ENCODE results near the gene ADAP1. TPM values are rescaled to one million over a fixed set of nuclear protein-coding genes. Genes with fewer than 3 reads are reported as not detected.

ADAP1 gene
- total RNA-seq, 1 experiment from 2014 or later: 34.0 TPM

- Histone ChIP-seq H3K4me2 (ENCODE audit: low read length) (no peak overlapping the region), H3K27me3 (ENCODE audit: insufficient read depth, low read length) (no peaks in the 10 kb centered on the region), H3K9ac (ENCODE audit: low read length) (no peak overlapping the region), H3K27ac (ENCODE audit: low read depth, low read length) (no peak overlapping the region), H3K9me3 (ENCODE audit: control insufficient read depth in 1 of 2, insufficient read depth in 1 of 2, low read depth in 1 of 2, low read length in 2 of 2) (no peaks in the 10 kb centered on the region), H3K4me1 (ENCODE audit: control insufficient read depth in 1 of 2, insufficient read depth in 2 of 2, low read length in 2 of 2) (peaks cover 8 to 52% of the 10 kb centered on the region in 2 experiments; a peak in 3 of 4 replicates), H4K20me1 (ENCODE audit: insufficient read depth) (no peaks in the 10 kb centered on the region), H2AFZ (ENCODE audit: low read depth, low read length, poor library complexity, severe bottlenecking) (no peak overlapping the region), H3K9me2 (ENCODE audit: insufficient read depth) (no peaks in the 10 kb centered on the region), H3K36me3 (ENCODE audit: control insufficient read depth in 1 of 2, insufficient read depth in 2 of 2, low read length in 2 of 2) (no peaks in the 10 kb centered on the region), H3K79me2 (ENCODE audit: insufficient read depth, low read length) (peaks cover 25% of the 10 kb centered on the region; the same call in 1 of the 2 replicates), H3K4me3 (replicated peaks in 1 of 2; ENCODE audit: low read depth in 1 of 2, low read length in 2 of 2) (no peak overlapping the region)
- ChIA-PET RAD21 (ENCODE audit: low non-redundant PET in 1 of 2, low total read pairs in 2 of 2, uncharacterized antibody in 2 of 2, unreplicated experiment in 2 of 2) (no interaction called here), CTCF (no interaction called here), POLR2A (interaction anchor here (0.7 kb wide), 1 partner anchor 21 kb away, joined by 3 read pairs; no protein-coding TSS in a partner anchor)
- TF ChIP-seq YY1 (IDR thresholded peaks at IDR 0.05; ENCODE audit: extremely low read depth, insufficient replicate concordance, low read depth, low read length) (no peak), ZBTB33 (IDR thresholded peaks at IDR 0.05; ENCODE audit: extremely low read depth, insufficient replicate concordance, low read length) (no peak), SRF (IDR thresholded peaks at IDR 0.05; ENCODE audit: low read depth) (no peak), SIN3A (IDR thresholded peaks at IDR 0.05; ENCODE audit: low read depth) (no peak), CTCF (IDR thresholded peaks at IDR 0.05 in 2 of 3, conservative IDR thresholded peaks at IDR 0.05 in 1 of 3; ENCODE audit: borderline replicate concordance in 1 of 3, insufficient read depth in 1 of 3, low read depth in 2 of 3, low read length in 2 of 3) (no peak), CBX3 (IDR thresholded peaks at IDR 0.05; ENCODE audit: low read depth) (no peak), EZH2phosphoT487 (IDR thresholded peaks at IDR 0.05; ENCODE audit: borderline replicate concordance) (no peak), EGR1 (IDR thresholded peaks at IDR 0.05; ENCODE audit: low read depth) (no peak), POLR2AphosphoS5 (IDR thresholded peaks at IDR 0.05; ENCODE audit: low read depth, low read length) (no peak), FOSL1 (IDR thresholded peaks at IDR 0.05; ENCODE audit: low read depth) (no peak), ELF1 (IDR thresholded peaks at IDR 0.05; ENCODE audit: borderline replicate concordance, low read depth) (no peak), REST (IDR thresholded peaks at IDR 0.05; ENCODE audit: low read depth) (no peak)
- DNase-seq (ENCODE audit: low read depth, low spot score) (no peak), ATAC-seq (no peak)
- no TSS peak for BruUV-seq (replicated peaks)
- intact Hi-C loops (cut with micrococcal nuclease): no loop called here
These were observed 2.5 kb downstream of the ADAP1 start for GRCh38 chr7:951881-952547.
